ENCODE measurements around the gene CD320. TPM values are rescaled to one million over a fixed set of nuclear protein-coding genes. Genes with fewer than 3 reads are reported as not detected.

The CD320 gene
- total and polyA plus RNA-seq, 10 of the 15 experiments (the other 5 are each of a cell fraction or from before 2014, with no cell fraction given) = 1.1 to 134 (median 46.5) TPM

DNA sequence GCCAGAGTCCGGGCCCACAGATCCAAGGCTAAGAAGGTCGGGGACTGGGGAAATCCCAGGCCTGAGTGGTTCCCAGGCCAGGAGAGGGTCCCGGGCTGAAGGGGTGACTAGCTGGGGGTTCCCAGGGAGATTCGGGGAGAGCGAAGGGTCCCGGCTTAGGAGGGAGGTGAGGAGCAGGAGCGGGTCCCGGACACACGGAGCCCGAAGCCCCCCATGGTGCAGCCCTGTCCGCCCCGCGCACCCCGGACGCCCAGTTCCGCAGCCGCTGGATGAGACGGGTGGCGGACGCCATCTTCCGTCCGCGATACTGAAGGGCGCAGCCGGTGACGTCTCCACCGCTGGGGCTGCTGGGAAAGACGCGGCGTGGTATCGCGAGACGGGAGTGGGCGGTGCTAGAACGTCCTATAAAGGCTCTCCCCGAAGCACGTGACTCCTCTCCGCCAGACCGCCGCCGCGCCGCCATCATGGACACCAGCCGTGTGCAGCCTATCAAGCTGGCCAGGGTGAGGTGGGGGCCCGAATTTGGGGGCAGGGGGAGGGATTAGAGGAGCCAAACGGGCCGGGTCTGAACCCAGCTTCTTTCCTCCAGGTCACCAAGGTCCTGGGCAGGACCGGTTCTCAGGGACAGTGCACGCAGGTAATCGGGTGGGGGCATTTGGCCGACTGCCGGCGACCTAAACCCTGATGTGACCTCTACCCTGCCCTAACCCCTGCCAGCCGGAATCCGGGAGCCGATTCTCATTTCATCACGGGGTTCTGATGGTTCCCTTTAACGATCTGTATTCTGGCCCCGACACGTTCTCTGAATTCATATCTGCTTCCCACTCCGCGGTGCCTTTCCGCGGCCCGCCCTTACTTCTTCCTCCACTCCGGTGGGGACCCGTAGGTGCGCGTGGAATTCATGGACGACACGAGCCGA lies 13.2 kb upstream of the CD320 start, which contains the start of the genes NDUFA7 and RPS28 (continued):
- no peak for TF ChIP-seq ZBTB33 (IDR thresholded peaks at IDR 0.05)
- peak; percentile 84 for TF ChIP-seq IKZF1 (conservative IDR thresholded peaks at IDR 0.05)
- TF ChIP-seq, protein P1, sequence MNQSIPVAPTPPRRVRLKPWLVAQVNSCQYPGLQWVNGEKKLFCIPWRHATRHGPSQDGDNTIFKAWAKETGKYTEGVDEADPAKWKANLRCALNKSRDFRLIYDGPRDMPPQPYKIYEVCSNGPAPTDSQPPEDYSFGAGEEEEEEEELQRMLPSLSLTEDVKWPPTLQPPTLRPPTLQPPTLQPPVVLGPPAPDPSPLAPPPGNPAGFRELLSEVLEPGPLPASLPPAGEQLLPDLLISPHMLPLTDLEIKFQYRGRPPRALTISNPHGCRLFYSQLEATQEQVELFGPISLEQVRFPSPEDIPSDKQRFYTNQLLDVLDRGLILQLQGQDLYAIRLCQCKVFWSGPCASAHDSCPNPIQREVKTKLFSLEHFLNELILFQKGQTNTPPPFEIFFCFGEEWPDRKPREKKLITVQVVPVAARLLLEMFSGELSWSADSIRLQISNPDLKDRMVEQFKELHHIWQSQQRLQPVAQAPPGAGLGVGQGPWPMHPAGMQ (IDR thresholded peaks at IDR 0.05; ENCODE audit: borderline replicate concordance) = peak; percentile 85
- TF ChIP-seq SMAD5 (IDR thresholded peaks at IDR 0.05; ENCODE audit: low read depth) = peak; percentile 92
- no peak for TF ChIP-seq PRDM15 (CRISPR knock-in tag; IDR thresholded peaks at IDR 0.05)
- no peak for TF ChIP-seq TCF7 (IDR thresholded peaks at IDR 0.05; ENCODE audit: borderline replicate concordance)
- TF ChIP-seq CREB1 (IDR thresholded peaks at IDR 0.05; ENCODE audit: low read depth) = peak; percentile 98
- TF ChIP-seq, protein P2, sequence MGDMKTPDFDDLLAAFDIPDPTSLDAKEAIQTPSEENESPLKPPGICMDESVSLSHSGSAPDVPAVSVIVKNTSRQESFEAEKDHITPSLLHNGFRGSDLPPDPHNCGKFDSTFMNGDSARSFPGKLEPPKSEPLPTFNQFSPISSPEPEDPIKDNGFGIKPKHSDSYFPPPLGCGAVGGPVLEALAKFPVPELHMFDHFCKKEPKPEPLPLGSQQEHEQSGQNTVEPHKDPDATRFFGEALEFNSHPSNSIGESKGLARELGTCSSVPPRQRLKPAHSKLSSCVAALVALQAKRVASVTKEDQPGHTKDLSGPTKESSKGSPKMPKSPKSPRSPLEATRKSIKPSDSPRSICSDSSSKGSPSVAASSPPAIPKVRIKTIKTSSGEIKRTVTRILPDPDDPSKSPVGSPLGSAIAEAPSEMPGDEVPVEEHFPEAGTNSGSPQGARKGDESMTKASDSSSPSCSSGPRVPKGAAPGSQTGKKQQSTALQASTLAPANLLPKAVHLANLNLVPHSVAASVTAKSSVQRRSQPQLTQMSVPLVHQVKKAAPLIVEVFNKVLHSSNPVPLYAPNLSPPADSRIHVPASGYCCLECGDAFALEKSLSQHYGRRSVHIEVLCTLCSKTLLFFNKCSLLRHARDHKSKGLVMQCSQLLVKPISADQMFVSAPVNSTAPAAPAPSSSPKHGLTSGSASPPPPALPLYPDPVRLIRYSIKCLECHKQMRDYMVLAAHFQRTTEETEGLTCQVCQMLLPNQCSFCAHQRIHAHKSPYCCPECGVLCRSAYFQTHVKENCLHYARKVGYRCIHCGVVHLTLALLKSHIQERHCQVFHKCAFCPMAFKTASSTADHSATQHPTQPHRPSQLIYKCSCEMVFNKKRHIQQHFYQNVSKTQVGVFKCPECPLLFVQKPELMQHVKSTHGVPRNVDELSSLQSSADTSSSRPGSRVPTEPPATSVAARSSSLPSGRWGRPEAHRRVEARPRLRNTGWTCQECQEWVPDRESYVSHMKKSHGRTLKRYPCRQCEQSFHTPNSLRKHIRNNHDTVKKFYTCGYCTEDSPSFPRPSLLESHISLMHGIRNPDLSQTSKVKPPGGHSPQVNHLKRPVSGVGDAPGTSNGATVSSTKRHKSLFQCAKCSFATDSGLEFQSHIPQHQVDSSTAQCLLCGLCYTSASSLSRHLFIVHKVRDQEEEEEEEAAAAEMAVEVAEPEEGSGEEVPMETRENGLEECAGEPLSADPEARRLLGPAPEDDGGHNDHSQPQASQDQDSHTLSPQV (IDR thresholded peaks at IDR 0.05) = no peak
- TF ChIP-seq PAX5 (IDR thresholded peaks at IDR 0.05; ENCODE audit: borderline replicate concordance, low read depth, low read length) = peak; percentile 23; the same call in 1 of the 2 replicates
- TF ChIP-seq RAD51 (IDR thresholded peaks at IDR 0.05) = peak; percentile 94
- TF ChIP-seq SIN3A (IDR thresholded peaks at IDR 0.05; ENCODE audit: low read depth, low read length) = no peak
- no peak for TF ChIP-seq GABPA (IDR thresholded peaks at IDR 0.05; ENCODE audit: low read depth)
- TF ChIP-seq CBFB (IDR thresholded peaks at IDR 0.05; ENCODE audit: low read depth) = peak; percentile 99
- TF ChIP-seq NFIC (IDR thresholded peaks at IDR 0.05; ENCODE audit: low read depth, low read length) = no peak
- TF ChIP-seq E2F4 (IDR thresholded peaks at IDR 0.05; ENCODE audit: low read depth, low read length) = no peak
- TF ChIP-seq STAT1 (conservative IDR thresholded peaks at IDR 0.05) = no peak
- TF ChIP-seq KDM1A (IDR thresholded peaks at IDR 0.05; ENCODE audit: borderline replicate concordance) = no peak
- TF ChIP-seq MTA2 (IDR thresholded peaks at IDR 0.05; ENCODE audit: low read depth) = no peak
